ENCODE data around the gene TPSD1. TPM values are rescaled to one million over a fixed set of nuclear protein-coding genes. Genes with fewer than 3 reads are reported as not detected.

TPSD1 gene
- total and polyA plus RNA-seq, 2 donors (not counting 3 experiments of a cell fraction or from before 2014, with no cell fraction given), result not detected

DNA sequence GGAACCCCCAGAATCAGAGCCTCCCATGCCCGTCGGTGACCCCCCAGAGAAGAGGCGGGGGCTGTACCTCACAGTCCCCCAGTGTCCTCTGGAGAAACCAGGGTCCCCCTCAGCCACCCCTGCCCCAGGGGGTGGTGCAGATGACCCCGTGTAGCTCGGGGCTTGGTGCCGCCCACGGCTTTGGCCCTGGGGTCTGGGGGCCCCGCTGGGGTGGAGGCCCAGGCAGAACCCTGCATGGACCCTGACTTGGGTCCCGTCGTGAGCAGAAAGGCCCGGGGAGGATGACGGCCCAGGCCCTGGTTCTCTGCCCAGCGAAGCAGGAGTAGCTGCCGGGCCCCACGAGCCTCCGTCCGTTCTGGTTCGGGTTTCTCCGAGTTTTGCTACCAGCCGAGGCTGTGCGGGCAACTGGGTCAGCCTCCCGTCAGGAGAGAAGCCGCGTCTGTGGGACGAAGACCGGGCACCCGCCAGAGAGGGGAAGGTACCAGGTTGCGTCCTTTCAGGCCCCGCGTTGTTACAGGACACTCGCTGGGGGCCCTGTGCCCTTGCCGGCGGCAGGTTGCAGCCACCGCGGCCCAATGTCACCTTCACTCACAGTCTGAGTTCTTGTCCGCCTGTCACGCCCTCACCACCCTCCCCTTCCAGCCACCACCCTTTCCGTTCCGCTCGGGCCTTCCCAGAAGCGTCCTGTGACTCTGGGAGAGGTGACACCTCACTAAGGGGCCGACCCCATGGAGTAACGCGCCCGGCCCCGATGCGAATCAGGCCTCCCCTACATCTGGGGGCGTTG, 34.8 kb upstream of the TPSD1 start:
- H3K27me3 ChIP-seq (ENCODE audit: control insufficient read depth in 2 of 2, insufficient read depth in 2 of 2, low read length in 2 of 2), result no peaks in the 10 kb centered on the region
- no peak overlapping the region for H3K27ac ChIP-seq (ENCODE audit: insufficient read depth, low read depth, low read length)
- no peaks in the 10 kb centered on the region for H3K9me1 ChIP-seq (replicated peaks; ENCODE audit: control insufficient read depth, extremely low read depth, insufficient read depth, low read length)
- H4K20me1 ChIP-seq (replicated peaks; ENCODE audit: control insufficient read depth, extremely low read depth, insufficient read depth, low read length), result no peaks in the 10 kb centered on the region
- no peaks in the 10 kb centered on the region for H3K36me3 ChIP-seq (ENCODE audit: control insufficient read depth in 2 of 2, extremely low read depth in 1 of 2, insufficient read depth in 2 of 2, low read length in 2 of 2)
- no peak overlapping the region for H3K4me3 ChIP-seq (replicated peaks in 1 of 3; ENCODE audit: insufficient read depth in 1 of 3, low read depth in 1 of 3, low read length in 3 of 3)
- CTCF ChIA-PET, result no interaction called here
- POLR2A ChIA-PET, result no interaction called here
- no peak overlapping the region for H3K9ac ChIP-seq (replicated peaks; ENCODE audit: extremely low read depth, insufficient read depth, low read length)
- no peak overlapping the region for H2AFZ ChIP-seq (ENCODE audit: low read depth, low read length)
- BruUV-seq (replicated peaks), result no TSS peak
- TF ChIP-seq EZH2 (IDR thresholded peaks at IDR 0.05; ENCODE audit: borderline replicate concordance, low read depth, low read length, severe bottlenecking), result no peak
- no peak for TF ChIP-seq GATA2 (IDR thresholded peaks at IDR 0.05; ENCODE audit: insufficient read depth, insufficient read length, low read depth, low read length)
- TF ChIP-seq, protein P1, sequence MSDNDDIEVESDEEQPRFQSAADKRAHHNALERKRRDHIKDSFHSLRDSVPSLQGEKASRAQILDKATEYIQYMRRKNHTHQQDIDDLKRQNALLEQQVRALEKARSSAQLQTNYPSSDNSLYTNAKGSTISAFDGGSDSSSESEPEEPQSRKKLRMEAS (IDR thresholded peaks at IDR 0.05; ENCODE audit: insufficient read depth, insufficient read length), result no peak
- no peak for TF ChIP-seq JUN (IDR thresholded peaks at IDR 0.05; ENCODE audit: borderline replicate concordance, insufficient read depth, insufficient read length, low read depth)
- TF ChIP-seq, protein P2, sequence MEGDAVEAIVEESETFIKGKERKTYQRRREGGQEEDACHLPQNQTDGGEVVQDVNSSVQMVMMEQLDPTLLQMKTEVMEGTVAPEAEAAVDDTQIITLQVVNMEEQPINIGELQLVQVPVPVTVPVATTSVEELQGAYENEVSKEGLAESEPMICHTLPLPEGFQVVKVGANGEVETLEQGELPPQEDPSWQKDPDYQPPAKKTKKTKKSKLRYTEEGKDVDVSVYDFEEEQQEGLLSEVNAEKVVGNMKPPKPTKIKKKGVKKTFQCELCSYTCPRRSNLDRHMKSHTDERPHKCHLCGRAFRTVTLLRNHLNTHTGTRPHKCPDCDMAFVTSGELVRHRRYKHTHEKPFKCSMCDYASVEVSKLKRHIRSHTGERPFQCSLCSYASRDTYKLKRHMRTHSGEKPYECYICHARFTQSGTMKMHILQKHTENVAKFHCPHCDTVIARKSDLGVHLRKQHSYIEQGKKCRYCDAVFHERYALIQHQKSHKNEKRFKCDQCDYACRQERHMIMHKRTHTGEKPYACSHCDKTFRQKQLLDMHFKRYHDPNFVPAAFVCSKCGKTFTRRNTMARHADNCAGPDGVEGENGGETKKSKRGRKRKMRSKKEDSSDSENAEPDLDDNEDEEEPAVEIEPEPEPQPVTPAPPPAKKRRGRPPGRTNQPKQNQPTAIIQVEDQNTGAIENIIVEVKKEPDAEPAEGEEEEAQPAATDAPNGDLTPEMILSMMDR (IDR thresholded peaks at IDR 0.05; ENCODE audit: extremely low read depth in 1 of 2, insufficient read depth in 1 of 2, low read depth in 1 of 2, low read length in 2 of 2), result no peak
- no peak for TF ChIP-seq POLR2AphosphoS5 (IDR thresholded peaks at IDR 0.05; ENCODE audit: insufficient read depth, low read depth, low read length)
- no peak for TF ChIP-seq FOS (IDR thresholded peaks at IDR 0.05; ENCODE audit: borderline replicate concordance, insufficient read depth, low read length)
- TF ChIP-seq MYC (IDR thresholded peaks at IDR 0.05; ENCODE audit: low read depth, low read length), result no peak
- TF ChIP-seq POLR2A (IDR thresholded peaks at IDR 0.05; ENCODE audit: low read depth, low read length), result no peak
- FAIRE-seq (no peak), DNase-seq (ENCODE audit: low read depth, low spot score) (no peak)
- H3K79me2 ChIP-seq (ENCODE audit: control insufficient read depth, insufficient read depth, low read length), result no peaks in the 10 kb centered on the region
- no peaks in the 10 kb centered on the region for H3K4me1 ChIP-seq (ENCODE audit: control insufficient read depth, extremely low read depth, insufficient read depth, low read length)
- H3K9me3 ChIP-seq (replicated peaks; ENCODE audit: control insufficient read depth, insufficient read depth, low read length), result no peaks in the 10 kb centered on the region
- dilution Hi-C loops (cut with MboI; ENCODE audit: extremely low pct_ligation_motif_present, low sequenced_read_pairs) (no loop called here), intact Hi-C loops (cut with micrococcal nuclease) (loop anchor here (5.0 kb wide), 1 partner anchor 696 kb away; the partner anchor contains the start of gene HS3ST6)
- H3K4me2 ChIP-seq (ENCODE audit: insufficient read depth, low read length), result no peak overlapping the region

Measured in endothelial cell of umbilical vein (primary cell).